Nucleus accumbens (tissue), 56 donors: ENCODE data around the gene LIMK2.
A peak's percentile ranks its signal among the peaks of the same experiment; 100 is the strongest.
"Not testable (repeated sequence)": the region's sequence is repeated elsewhere in the genome, so short reads cannot be mapped to it uniquely, and the experiment has no call there.

ENCODE experiments used
- DNase-seq, 56 donors: peaks; one replicate each; lab custom pipeline; 2025; lab: John Stamatoyannopoulos, UW

Gene LIMK2

GRCh38 chr22:31287818-31288495 lies 75.9 kb downstream of the LIMK2 start:
- no peak for DNase-seq

GRCh38 chr22:31288496-31289240 lies 76.6 kb downstream of the LIMK2 start:
- no peak for DNase-seq

- no peak for DNase-seq
Observed at GRCh38 chr22:31289344-31289743, 77.2 kb downstream of the LIMK2 start.

GRCh38 chr22:31290494-31291471 lies 78.7 kb downstream of the LIMK2 start:
- peak in 55 of 56 donors; percentile 60 to 97 (median 89) for DNase-seq

GRCh38 chr22:31291481-31292235 lies 79.6 kb downstream of the LIMK2 start:
- peak in 25 of 56 donors; percentile 10 to 77 (median 43) for DNase-seq

GRCh38 chr22:31292236-31292989 lies 80.3 kb downstream of the LIMK2 start, which contains the start of gene PIK3IP1:
Gene PIK3IP1 (minus strand): TSS chr22:31292488. CDS start chr22:31292344, 144 bp downstream.
- DNase-seq, result peak; percentile 36 to 95 (median 84)

- DNase-seq, result no peak
Observed at GRCh38 chr22:31295360-31295759, 83.3 kb downstream of the LIMK2 start.

GRCh38 chr22:31295831-31296657 lies 83.9 kb downstream of the LIMK2 start:
- no peak for DNase-seq

- DNase-seq, result no peak
Observed at GRCh38 chr22:31300896-31301295, 88.8 kb downstream of the LIMK2 start.

- no peak for DNase-seq
Observed at GRCh38 chr22:31302006-31302405, 89.9 kb downstream of the LIMK2 start.

GRCh38 chr22:31302537-31302936 lies 90.4 kb downstream of the LIMK2 start:
- DNase-seq, result no peak

GRCh38 chr22:31305194-31305593 lies 93.1 kb downstream of the LIMK2 start:
- no peak for DNase-seq

- DNase-seq, result no peak
Observed at GRCh38 chr22:31308181-31308580, 96.1 kb downstream of the LIMK2 start.

- peak in 47 of 56 donors; percentile 6 to 80 (median 41) for DNase-seq
Observed at GRCh38 chr22:31313366-31314147, 101.5 kb downstream of the LIMK2 start.

GRCh38 chr22:31314220-31314619 lies 102.1 kb downstream of the LIMK2 start:
- not testable (repeated sequence) for DNase-seq

GRCh38 chr22:31321421-31321820 lies 109.3 kb downstream of the LIMK2 start:
- peak in 16 of 56 donors; percentile 9 to 56 (median 24) for DNase-seq
